ENCODE data around the gene COL16A1.

COL16A1 gene

GRCh38 chr1:31645274-31645568, 58.6 kb downstream of the COL16A1 start:
- DNase-seq = no peak

GRCh38 chr1:31644560-31645273, 59.1 kb downstream of the COL16A1 start, which contains the start of gene PEF1:
TSS of gene PEF1 (minus strand) at chr1:31644876. CDS start at chr1:31644864, 12 bp downstream.
- peak; percentile 98 for DNase-seq

- no peak for DNase-seq
Observed at GRCh38 chr1:31643976-31644559, 59.7 kb downstream of the COL16A1 start.

GRCh38 chr1:31642897-31643296, 60.9 kb downstream of the COL16A1 start:
- DNase-seq = no peak

- DNase-seq = no peak
Observed at GRCh38 chr1:31642366-31642765, 61.5 kb downstream of the COL16A1 start.

GRCh38 chr1:31640964-31641363, 62.9 kb downstream of the COL16A1 start:
- DNase-seq = no peak

- DNase-seq = no peak
Observed at GRCh38 chr1:31640179-31640578, 63.6 kb downstream of the COL16A1 start.

GRCh38 chr1:31639543-31639942, 64.3 kb downstream of the COL16A1 start:
- DNase-seq = no peak

- no peak for DNase-seq
Observed at GRCh38 chr1:31637915-31638673, 65.7 kb downstream of the COL16A1 start.

- DNase-seq = peak; percentile 53
Observed at GRCh38 chr1:31633117-31633516, 70.7 kb downstream of the COL16A1 start.

GRCh38 chr1:31632649-31633048, 71.2 kb downstream of the COL16A1 start:
- DNase-seq = no peak

GRCh38 chr1:31628931-31629556, 74.8 kb downstream of the COL16A1 start:
- DNase-seq = no peak

- no peak for DNase-seq
Observed at GRCh38 chr1:31627930-31628559, 75.8 kb downstream of the COL16A1 start.

- no peak for DNase-seq
Observed at GRCh38 chr1:31627301-31627929, 76.4 kb downstream of the COL16A1 start.

- DNase-seq = no peak
Observed at GRCh38 chr1:31626223-31627207, 77.3 kb downstream of the COL16A1 start.

GRCh38 chr1:31625561-31626222, 78.1 kb downstream of the COL16A1 start:
- no peak for DNase-seq

GRCh38 chr1:31624731-31625514, 78.9 kb downstream of the COL16A1 start:
- no peak for DNase-seq

GRCh38 chr1:31624309-31624708, 79.5 kb downstream of the COL16A1 start:
- no peak for DNase-seq

- no peak for DNase-seq
Observed at GRCh38 chr1:31623365-31623764, 80.5 kb downstream of the COL16A1 start.
